ENCODE results near the gene BEND6.

The BEND6 gene

DNA sequence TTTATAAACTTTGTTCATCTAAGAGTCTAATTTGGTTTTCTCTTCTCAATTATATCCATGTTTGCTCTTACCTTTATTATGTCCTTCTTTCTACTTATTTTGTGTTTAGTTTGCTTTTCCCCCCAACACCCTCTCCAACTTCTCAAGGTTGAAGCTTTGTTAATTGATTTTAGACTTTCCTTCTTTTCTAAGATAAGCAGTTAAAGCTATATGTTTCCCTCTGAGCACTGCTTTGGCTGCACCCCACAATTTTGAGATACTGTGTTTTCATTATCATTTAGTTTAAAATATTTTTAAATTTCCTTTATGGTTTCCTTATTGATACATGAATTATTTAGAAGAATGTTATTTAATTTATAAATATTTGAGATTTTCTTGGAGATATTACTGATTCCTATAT lies 13.9 kb upstream of the BEND6 start:
- DNase-seq (ENCODE audit: low read depth in 2 of 2), result no peak

DNA sequence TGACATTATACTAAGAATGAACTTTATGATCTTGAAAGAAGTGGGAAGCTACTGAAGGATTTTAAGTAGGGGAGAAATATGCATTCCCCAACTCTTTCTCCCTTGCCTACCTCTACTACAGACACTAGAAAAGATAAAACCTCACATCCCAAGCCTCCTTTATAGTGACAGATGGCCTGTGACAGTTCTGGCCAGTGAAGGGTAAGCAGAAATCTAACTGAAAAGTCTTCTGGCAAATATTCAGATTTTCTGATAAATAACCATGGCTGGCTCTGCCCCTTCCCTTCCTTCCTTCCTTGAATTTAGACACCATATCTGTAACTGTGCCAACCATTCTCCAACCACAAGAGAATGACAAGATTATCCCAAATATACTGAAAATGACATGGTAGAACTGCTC lies 10.2 kb upstream of the BEND6 start:
- no peak for DNase-seq (ENCODE audit: low read depth in 2 of 2)

DNA sequence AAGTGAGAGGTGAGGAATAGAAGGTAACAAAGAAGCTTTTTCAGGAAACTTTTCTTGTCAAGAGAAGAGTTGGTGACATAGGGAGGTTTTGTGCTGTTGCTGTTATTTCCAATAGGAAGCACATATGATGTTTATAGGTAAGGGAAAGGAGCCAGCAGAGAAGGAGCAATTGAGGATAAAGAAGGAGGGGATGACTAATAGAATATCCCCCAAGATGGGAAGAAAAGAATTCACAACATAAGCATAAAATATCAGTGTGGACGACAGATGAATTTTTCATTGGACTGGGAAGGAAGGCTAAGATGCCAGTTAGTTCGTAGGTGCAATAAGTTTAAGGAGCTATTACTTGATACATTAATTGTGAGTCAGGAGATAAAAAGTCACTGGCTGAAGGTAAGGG lies 8.5 kb upstream of the BEND6 start:
- DNase-seq (ENCODE audit: low read depth in 2 of 2), result no peak

DNA sequence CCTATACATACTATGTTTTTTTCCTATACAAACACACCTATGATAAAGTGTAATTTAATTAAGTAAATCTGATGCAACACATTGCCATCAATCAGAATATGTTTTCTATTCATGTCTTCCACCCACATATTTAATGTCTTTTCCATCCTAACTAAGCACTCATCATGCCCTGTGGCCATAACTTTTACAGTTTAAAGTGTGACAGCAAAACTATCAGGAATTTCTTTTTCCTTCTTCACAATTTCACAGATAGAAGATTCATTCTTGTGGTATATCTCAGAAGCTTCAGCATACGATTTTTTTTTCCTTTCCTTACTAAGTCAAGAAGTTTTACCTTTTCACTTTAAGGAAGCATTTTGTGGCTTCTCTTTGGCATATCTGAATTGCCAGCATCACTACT lies 7.0 kb upstream of the BEND6 start:
- DNase-seq (ENCODE audit: low read depth in 2 of 2), result no peak

DNA sequence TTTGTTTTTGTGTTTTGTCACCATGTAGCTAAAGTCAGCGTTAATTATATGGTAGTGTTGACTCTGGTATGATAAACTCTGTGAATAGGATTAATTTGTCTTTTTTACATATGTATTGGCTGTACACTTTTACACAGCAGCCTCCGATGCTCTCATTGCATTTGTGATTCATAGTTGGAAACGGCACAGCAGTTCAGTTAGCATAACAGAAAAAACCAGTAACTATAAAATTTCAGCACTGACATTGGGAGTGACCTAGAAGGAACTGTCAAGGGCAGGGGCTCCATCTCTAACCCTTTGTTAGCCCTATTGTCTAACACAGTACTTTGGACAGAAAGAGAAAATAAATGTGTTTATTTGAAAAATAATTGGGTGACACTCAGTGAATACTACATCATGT lies 5.6 kb upstream of the BEND6 start:
- DNase-seq (ENCODE audit: low read depth in 2 of 2), result no peak

DNA sequence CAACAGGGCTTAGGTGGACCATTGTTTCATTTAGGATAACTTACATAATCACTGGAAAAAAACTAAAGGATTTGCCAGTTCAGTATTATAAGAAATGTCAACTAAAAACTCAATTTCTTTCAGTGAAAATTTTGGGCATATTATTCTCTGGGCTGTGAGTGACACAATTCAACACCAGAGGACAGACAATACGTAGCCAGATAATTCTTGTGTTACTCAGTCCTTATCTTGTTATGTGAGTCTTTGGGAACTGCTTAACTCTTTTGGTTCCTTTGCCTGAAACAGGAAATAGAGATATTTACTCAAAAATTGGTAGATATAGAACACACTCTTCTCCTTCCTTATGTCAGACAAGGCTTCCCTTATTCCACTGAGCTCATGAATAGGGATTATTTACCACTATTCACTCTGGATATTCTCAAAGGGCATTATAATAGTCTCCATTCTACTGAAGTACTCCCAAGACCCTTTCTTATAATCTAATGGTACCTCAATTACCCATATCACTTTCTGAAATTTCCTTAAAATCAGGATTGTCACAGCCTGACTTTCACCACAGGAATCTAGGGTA lies 4.9 kb upstream of the BEND6 start:
- DNase-seq (ENCODE audit: low read depth in 2 of 2), result no peak

DNA sequence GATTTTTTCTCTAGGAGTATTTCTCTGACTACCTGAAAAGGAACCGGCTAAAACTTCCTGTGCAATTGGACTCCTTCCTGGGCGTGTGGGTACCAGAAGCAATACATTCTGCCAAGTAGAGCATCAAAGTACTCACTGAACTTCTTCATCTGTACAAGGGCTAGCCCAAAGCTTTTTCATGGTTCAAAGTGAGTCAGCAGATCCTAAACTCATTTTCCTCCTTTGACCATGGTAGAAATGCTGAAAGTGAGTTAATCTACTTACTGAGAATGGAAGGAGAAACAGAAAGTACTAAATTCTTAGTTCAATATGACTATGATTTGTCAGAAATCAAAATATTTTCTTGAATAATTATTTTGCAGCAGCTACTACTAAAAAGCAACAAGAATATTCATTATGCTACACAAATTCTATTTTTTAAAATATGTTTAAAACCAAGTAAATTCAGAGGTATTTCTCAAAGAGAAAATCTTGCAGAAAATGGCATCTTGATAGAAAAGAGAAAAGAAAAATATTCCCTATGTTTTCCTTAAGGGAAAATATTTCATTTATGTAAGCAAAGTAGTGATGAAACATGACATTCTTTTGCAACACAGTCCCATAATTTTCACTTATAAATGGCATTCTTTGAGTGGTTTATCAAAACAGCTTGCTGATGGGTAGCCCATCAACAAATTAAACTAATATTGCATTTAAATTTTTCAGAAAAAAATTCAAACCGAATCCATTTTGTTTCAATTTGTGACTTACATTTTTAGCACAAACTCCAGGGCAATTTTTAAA lies 3.7 kb upstream of the BEND6 start:
- DNase-seq (ENCODE audit: low read depth in 2 of 2), result no peak

DNA sequence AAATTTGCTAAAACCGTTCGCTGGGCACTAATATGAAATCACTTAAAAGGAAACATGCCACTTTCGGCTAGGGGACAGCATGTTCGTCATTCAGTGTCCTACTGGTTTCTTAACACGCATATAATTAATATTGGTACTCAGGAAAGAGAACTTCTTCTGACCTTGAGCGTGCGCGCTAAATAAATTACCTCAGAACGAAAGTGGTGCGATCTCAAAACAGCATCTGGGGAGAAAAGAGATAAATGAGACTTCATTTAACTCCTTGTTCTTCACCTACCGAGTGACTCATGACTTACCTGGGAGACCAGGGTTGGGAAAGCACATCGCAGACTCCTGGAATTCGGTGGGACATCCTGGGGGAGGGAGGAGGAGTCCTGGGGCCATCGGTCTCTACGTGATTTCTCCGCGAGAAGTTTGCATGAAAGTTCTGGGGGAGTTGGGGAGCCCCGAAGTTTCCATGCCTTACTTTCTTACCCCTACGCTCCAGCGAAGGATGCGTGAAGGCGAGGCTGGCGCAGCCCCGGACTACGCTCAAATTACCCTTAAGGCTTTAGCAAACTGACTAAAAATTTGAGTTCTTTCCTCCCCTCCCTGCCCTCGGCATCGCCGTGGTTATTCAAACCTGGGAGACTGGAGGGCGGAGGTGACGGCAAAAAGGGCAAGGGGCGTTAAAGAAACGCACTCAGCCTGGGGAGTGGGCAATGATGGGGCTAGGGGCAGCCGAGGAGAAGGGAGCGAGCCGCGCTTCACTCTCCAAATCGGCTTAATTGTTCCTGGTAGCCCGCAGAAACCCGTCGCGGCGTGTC lies 1.1 kb upstream of the BEND6 start:
- no peak for DNase-seq (ENCODE audit: low read depth in 2 of 2)

DNA sequence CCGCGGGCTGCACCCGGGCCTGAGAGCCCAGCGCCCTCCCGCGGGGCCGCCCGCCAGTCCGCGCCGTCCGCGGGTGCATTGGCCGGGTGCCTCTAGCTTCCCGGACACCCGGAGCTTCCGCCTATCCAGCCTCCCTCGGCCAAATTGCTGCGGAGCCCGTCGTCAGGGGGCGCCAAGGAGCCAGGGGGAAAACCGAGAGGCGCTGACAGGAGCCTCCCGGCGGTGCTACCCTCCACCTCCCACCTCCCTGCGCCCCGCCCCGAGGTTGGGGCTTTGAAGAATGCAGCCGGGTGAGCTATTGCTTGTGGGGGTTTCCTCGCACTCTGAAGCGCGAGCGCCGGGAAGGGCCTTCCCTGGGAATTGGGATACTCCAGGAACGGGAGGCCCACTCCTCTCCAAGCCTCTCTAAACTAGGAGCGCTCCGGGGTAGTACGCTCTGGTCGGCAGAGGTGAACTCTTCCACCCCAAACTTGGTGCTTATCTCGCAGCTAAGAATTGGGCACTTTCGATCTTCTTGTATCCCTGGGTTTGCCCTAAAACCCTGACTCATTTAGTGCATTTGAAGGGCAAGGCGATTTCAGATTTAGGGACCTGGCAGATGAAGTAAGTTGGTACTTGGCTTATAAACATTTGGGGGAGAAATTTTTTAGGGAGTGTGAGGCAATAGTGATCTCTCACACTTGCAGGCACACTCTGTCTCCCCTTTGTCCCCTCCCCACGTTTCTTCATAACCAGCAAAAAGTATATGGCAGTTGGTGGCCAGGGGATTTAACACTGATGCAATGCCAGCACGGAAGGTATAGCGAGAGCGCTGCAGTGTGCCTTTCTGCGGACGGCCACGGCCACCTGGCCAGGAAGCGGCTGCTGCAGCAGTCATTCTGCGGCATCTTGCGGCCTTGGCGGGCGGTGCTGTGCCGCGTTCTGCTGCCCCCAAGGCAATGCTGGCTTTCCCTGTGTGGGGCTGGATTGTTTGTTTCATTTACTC lies 556 bp downstream of the BEND6 start:
- peak; percentile 47 to 65 for DNase-seq (ENCODE audit: low read depth in 2 of 2)

DNA sequence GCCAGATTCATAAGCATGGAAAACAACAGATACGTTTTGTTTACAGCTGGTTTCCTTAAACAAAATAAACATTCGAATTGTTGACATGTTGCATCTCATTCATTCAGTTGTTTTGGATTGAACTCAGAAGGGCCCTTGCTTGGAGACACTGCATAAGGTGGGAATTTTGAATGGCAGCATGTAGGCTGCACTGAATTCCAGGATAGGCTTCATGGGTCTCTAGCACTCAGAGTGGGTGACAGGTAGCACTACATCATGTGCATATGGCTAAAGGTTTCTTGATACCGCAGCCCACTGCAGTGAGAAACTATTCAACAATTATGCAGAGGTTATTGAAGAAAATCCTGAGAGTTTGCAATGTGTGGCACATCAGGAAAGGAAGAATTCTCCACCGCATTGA lies 1.6 kb downstream of the BEND6 start:
- no peak for DNase-seq (ENCODE audit: low read depth in 2 of 2)

DNA sequence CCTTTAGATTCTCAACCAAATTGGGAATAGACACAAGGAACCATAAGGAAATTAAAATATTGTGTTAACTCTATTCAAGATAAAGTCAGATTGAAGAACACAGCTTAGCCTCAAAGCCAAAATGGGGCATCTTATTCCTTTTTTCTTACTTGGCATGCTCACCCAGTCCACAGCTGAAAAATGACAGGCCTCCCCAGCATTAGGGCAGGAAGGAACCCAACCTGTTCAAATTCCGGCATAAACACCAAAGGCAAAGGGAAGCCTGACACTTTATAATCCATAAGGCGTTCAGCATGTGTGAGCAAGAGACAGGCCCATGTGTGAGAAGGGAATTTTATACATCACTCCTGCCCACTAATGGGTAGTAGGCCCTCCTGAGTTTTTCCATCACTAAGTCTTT lies 2.9 kb downstream of the BEND6 start:
- no peak for DNase-seq (ENCODE audit: low read depth in 2 of 2)

DNA sequence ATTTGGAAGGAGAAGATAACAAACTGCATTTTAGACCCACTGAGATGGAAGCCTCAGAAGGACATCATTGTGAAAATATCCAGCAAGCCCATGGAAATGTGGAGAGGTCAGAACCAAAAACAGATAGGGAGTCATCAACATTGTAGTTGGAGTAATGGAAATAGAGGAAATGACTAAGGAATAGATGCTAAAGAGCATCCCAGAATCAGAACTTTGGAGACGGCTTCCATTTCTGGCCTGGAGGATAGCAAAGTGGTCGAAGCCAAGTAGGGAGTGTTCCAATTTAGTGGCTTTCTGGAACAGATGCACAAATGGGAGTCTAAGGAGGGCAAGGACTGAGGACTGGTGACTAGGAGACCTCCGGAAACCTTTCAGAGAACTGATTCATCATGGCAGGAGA lies 3.6 kb downstream of the BEND6 start:
- DNase-seq (ENCODE audit: low read depth in 2 of 2), result no peak

DNA sequence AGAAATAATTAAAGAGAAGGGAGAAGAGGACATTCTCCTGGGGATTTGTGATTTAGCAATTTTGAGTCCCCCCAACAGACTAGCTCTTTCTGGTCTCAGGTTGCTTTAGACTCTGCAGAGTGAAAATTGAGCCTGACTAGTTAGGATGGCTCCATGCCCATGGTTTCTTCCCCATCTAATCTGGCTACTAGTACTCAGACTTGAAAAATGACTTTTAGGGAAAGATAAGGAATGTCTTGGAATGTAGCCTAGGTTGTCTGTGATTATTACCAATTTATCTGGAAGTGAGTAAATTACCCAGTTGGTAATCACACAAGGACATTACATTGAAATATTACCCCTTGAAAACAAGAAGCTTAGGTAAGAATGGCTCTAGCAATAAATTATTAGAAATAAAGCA lies 4.2 kb downstream of the BEND6 start:
- DNase-seq (ENCODE audit: low read depth in 2 of 2), result no peak

DNA sequence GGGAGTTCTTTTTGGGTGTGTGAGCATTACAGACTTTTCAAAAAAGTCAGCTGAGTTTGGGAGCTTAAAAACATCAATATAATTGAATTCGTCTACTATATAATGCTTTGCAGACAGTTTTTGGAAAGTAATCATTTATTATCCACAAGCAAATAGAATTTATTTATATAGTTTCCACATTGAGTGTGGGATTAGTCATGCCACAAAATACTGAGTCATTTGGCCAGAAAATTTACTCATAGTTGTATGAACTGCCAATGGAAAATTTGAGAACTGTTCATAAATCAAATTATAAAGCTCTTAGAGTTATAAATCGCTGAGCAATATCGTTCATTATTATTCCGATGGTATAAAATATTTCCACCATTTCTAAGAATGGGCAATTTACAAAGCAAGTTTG lies 5.0 kb downstream of the BEND6 start:
- no peak for DNase-seq (ENCODE audit: low read depth in 2 of 2)

DNA sequence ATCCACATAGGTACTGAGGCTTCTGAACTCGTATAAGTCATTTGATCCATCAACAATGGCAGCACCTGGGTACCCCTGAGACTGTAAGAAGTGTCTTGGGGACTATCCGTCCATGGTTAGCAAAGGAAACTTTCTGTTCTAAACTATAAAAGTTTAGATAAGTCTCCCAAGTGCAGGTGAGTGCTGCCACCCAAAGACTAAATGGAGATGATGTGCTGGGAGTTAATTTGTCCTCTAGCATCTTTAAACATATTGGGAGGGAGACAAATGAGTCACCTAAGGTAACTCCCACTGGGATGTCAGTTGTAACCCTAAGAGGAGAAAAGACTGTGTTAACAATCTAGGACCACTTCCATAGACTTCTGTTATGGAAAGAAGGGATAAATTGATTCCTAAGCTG lies 6.2 kb downstream of the BEND6 start:
- no peak for DNase-seq (ENCODE audit: low read depth in 2 of 2)

DNA sequence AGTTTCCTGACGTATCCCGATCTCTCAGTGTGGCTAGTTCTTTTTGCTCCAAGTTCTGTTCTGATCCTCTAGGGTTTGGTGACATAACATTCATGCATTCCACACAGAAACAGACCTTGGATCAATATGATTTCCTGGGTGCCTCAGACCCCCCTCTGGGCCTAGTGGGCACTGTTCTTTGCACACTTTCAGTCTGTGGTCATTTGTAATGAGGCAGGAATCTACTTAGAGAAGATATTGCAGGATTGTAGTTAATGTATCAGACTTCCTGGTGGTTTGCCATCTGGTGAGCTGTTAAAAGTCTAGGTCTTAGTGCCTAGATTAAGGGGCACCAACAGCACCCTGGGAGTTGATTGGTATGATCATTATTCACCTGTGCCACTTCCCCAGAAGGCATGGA lies 7.5 kb downstream of the BEND6 start:
- no peak for DNase-seq (ENCODE audit: low read depth in 2 of 2)

DNA sequence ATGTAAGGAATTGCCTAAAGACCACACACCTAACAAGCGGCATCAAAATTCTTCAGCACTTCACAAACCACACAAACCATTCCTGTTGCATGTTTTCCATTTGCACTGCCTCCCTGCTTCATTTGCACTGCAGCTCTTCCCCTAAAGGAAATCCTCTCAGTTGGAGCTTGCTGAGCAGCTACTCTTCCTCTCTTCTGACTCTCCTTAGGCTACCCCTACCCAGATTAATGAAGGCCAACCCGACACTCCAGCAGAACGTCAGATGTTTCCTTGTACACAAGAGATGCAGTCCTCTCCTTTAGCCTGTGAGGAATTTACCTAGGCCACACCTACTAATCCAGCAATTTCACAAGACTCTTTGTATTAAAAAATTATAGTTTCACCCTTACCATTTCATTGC lies 8.1 kb downstream of the BEND6 start:
- DNase-seq (ENCODE audit: low read depth in 2 of 2), result no peak

DNA sequence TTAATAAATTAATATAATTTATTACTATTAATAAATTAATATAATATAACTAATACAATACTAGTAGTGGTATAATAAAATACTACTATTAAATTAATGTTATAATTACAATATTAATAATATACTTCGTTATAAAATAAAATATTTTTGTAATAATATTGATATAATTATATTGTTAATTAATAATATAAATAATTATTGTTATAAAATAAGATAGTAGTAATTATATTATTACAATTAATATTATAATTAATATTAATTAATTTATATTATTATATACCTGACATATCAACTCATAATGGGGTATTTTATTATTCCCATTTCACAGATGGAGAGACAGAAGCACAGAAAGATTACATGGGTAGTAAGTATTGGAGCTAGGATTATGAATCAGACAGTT lies 8.9 kb downstream of the BEND6 start:
- no peak for DNase-seq (ENCODE audit: low read depth in 2 of 2)

DNA sequence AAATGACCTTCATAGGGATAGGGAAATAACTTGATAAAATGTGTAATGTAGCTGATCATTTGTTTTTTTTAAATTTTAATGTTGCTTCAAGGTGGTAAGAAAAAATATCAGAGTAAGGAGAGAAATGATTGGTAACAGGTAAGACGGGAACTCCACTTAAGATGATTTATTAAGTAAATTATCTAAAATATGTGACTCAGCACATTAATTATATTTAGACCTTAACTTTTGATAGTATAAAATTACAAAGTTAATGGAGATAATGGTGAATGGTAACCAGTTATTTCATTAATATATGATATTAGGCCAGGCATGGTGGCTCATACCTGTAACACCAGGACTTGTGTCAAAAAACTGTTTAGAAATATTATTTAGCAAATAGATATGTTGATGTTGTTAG lies 10.2 kb downstream of the BEND6 start:
- no peak for DNase-seq (ENCODE audit: low read depth in 2 of 2)

DNA sequence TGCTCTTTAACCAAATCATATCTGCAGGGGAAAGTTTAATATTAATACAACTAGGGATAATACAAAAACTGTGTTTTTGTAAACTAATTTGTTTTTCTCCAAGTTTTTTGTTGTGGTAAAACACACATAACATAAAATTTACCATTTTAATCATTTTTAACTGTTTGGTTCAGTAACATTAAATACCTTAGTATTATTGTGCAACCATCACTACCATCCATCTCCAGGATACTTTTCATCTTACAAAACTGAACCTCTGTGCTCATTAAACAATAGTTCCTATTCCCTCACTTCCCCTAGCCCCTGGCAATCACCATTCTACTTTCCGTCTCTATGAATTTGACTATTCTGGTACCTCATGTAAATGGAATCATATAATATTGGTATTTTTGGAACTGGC lies 15.9 kb downstream of the BEND6 start:
- DNase-seq (ENCODE audit: low read depth in 2 of 2), result no peak

DNA sequence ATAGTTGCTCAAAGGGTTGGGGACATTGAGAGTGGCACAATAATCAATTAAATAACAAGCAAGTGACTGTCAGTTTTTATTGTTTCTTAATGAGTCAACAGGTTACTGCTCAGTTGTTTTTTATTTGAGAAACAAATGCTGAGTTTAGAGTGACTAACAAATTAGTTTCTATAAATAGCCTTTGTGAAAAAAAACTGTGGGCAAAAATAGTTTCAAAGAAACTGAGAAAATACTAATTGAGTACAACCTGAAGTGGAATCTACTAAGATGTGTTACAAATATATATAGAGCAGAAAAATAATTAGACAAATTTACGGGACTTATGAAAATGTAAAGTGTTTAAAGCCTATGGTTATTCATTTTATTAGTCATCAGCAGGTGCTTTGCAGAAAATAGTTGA lies 22.3 kb downstream of the BEND6 start:
- no peak for DNase-seq (ENCODE audit: low read depth in 2 of 2)

DNA sequence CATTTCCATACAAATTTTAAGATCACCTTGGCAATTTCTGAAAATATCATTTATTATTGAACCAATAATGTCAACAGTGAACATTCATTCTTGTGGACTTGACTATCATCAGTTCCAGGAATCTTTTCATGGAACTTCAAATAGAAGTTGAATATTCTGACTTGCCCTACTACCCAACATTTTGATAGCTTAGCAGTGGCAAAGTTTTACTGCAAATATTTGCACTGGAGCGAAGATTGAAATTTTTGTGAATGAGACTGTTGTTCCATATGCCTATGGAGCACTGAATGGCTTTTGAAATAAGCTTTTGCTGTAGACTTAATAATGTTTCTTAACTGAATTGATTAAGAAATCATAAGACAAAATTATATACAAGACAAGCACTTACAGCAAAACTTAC lies 23.6 kb downstream of the BEND6 start:
- DNase-seq (ENCODE audit: low read depth in 2 of 2), result no peak
